ENCODE measurements around the gene MGMT. TPM values are rescaled to one million over a fixed set of nuclear protein-coding genes. Genes with fewer than 3 reads are reported as not detected.

MGMT gene
- total RNA-seq, 2 donors from 2014 or later, result 18.7 to 22.4 TPM

GRCh38 chr10:129719889-129720590, 253.0 kb downstream of the MGMT start:
- H3K4me1 Mint-ChIP-seq, result no peaks in the 10 kb centered on the region
- H3K36me3 Mint-ChIP-seq (ENCODE audit: low read depth), result peaks cover 10% of the 10 kb centered on the region
- H3K27ac Mint-ChIP-seq, result no peak overlapping the region
- H3K4me3 Mint-ChIP-seq, result no peak overlapping the region
- H3K9me3 Mint-ChIP-seq, result peaks cover 10% of the 10 kb centered on the region
- no peaks in the 10 kb centered on the region for H3K27me3 Mint-ChIP-seq
- no peak for ATAC-seq (replicated peaks)

- no peak for ATAC-seq (replicated peaks)
- Mint-ChIP-seq H3K4me3 (no peak overlapping the region), H3K4me1 (no peaks in the 10 kb centered on the region), H3K36me3 (ENCODE audit: low read depth) (peaks cover 19% of the 10 kb centered on the region), H3K27ac (no peak overlapping the region), H3K27me3 (no peaks in the 10 kb centered on the region), H3K9me3 (peaks cover 9% of the 10 kb centered on the region)
Measured at GRCh38 chr10:129725011-129725410, 258.0 kb downstream of the MGMT start.

- Mint-ChIP-seq H3K27me3 (no peaks in the 10 kb centered on the region), H3K27ac (no peak overlapping the region), H3K4me3 (no peak overlapping the region), H3K4me1 (no peaks in the 10 kb centered on the region), H3K36me3 (ENCODE audit: low read depth) (peaks cover 18% of the 10 kb centered on the region), H3K9me3 (peaks cover 9% of the 10 kb centered on the region)
- ATAC-seq (replicated peaks), result no peak
Measured at GRCh38 chr10:129725482-129725881, 258.4 kb downstream of the MGMT start.

GRCh38 chr10:129725890-129726631, 259.0 kb downstream of the MGMT start:
- no peak overlapping the region for H3K4me3 Mint-ChIP-seq
- H3K27ac Mint-ChIP-seq, result no peak overlapping the region
- H3K4me1 Mint-ChIP-seq, result no peaks in the 10 kb centered on the region
- H3K36me3 Mint-ChIP-seq (ENCODE audit: low read depth), result peaks cover 12% of the 10 kb centered on the region
- no peaks in the 10 kb centered on the region for H3K27me3 Mint-ChIP-seq
- no peak for ATAC-seq (replicated peaks)
- H3K9me3 Mint-ChIP-seq, result peaks cover 5% of the 10 kb centered on the region

- H3K27ac Mint-ChIP-seq, result no peak overlapping the region
- ATAC-seq (replicated peaks), result no peak
- H3K4me3 Mint-ChIP-seq, result no peak overlapping the region
- H3K9me3 Mint-ChIP-seq, result peaks cover 4% of the 10 kb centered on the region
- no peaks in the 10 kb centered on the region for H3K4me1 Mint-ChIP-seq
- H3K36me3 Mint-ChIP-seq (ENCODE audit: low read depth), result peaks cover 9% of the 10 kb centered on the region
- no peaks in the 10 kb centered on the region for H3K27me3 Mint-ChIP-seq
Measured at GRCh38 chr10:129727071-129727470, 260.0 kb downstream of the MGMT start.

- ATAC-seq (replicated peaks), result no peak
- no peaks in the 10 kb centered on the region for H3K4me1 Mint-ChIP-seq
- H3K9me3 Mint-ChIP-seq, result peaks cover 4% of the 10 kb centered on the region
- H3K27me3 Mint-ChIP-seq, result no peaks in the 10 kb centered on the region
- peaks cover 9% of the 10 kb centered on the region for H3K36me3 Mint-ChIP-seq (ENCODE audit: low read depth)
- H3K27ac Mint-ChIP-seq, result no peak overlapping the region
- no peak overlapping the region for H3K4me3 Mint-ChIP-seq
Measured at GRCh38 chr10:129727495-129727894, 260.5 kb downstream of the MGMT start.

- H3K27me3 Mint-ChIP-seq, result no peaks in the 10 kb centered on the region
- peaks cover 4% of the 10 kb centered on the region for H3K9me3 Mint-ChIP-seq
- no peak overlapping the region for H3K27ac Mint-ChIP-seq
- H3K4me1 Mint-ChIP-seq, result no peaks in the 10 kb centered on the region
- no peak for ATAC-seq (replicated peaks)
- no peak overlapping the region for H3K4me3 Mint-ChIP-seq
- peaks cover 9% of the 10 kb centered on the region for H3K36me3 Mint-ChIP-seq (ENCODE audit: low read depth)
Measured at GRCh38 chr10:129728246-129728820, 261.3 kb downstream of the MGMT start.

- peaks cover 9% of the 10 kb centered on the region for H3K36me3 Mint-ChIP-seq (ENCODE audit: low read depth)
- no peak overlapping the region for H3K27ac Mint-ChIP-seq
- no peak overlapping the region for H3K4me3 Mint-ChIP-seq
- no peaks in the 10 kb centered on the region for H3K27me3 Mint-ChIP-seq
- H3K9me3 Mint-ChIP-seq, result peaks cover 4% of the 10 kb centered on the region
- no peak for ATAC-seq (replicated peaks)
- H3K4me1 Mint-ChIP-seq, result no peaks in the 10 kb centered on the region
Measured at GRCh38 chr10:129728905-129729795, 262.1 kb downstream of the MGMT start.

- H3K4me1 Mint-ChIP-seq, result no peaks in the 10 kb centered on the region
- H3K36me3 Mint-ChIP-seq (ENCODE audit: low read depth), result peaks cover 6% of the 10 kb centered on the region
- no peaks in the 10 kb centered on the region for H3K27me3 Mint-ChIP-seq
- no peak overlapping the region for H3K4me3 Mint-ChIP-seq
- no peak overlapping the region for H3K27ac Mint-ChIP-seq
- ATAC-seq (replicated peaks), result no peak
- H3K9me3 Mint-ChIP-seq, result peaks cover 4% of the 10 kb centered on the region
Measured at GRCh38 chr10:129730272-129730992, 263.4 kb downstream of the MGMT start.

- H3K27me3 Mint-ChIP-seq, result no peaks in the 10 kb centered on the region
- H3K36me3 Mint-ChIP-seq (ENCODE audit: low read depth), result peaks cover under 1% of the 10 kb centered on the region
- peaks cover under 1% of the 10 kb centered on the region for H3K9me3 Mint-ChIP-seq
- no peak overlapping the region for H3K27ac Mint-ChIP-seq
- no peaks in the 10 kb centered on the region for H3K4me1 Mint-ChIP-seq
- ATAC-seq (replicated peaks), result no peak
- H3K4me3 Mint-ChIP-seq, result no peak overlapping the region
Measured at GRCh38 chr10:129730993-129731325, 263.9 kb downstream of the MGMT start.

GRCh38 chr10:129740532-129741279, 273.7 kb downstream of the MGMT start:
- H3K36me3 Mint-ChIP-seq (ENCODE audit: low read depth), result no peaks in the 10 kb centered on the region
- peaks cover 10% of the 10 kb centered on the region for H3K9me3 Mint-ChIP-seq
- no peak overlapping the region for H3K27ac Mint-ChIP-seq
- no peaks in the 10 kb centered on the region for H3K4me1 Mint-ChIP-seq
- no peak for ATAC-seq (replicated peaks)
- H3K4me3 Mint-ChIP-seq, result no peak overlapping the region
- no peaks in the 10 kb centered on the region for H3K27me3 Mint-ChIP-seq

- ATAC-seq (replicated peaks), result no peak
- Mint-ChIP-seq H3K4me3 (no peak overlapping the region), H3K27ac (no peak overlapping the region), H3K9me3 (peaks cover 10% of the 10 kb centered on the region), H3K36me3 (ENCODE audit: low read depth) (no peaks in the 10 kb centered on the region), H3K27me3 (no peaks in the 10 kb centered on the region), H3K4me1 (no peaks in the 10 kb centered on the region)
Measured at GRCh38 chr10:129741280-129741977, 274.4 kb downstream of the MGMT start.
